Heart left ventricle (tissue), 16 donors: ENCODE results near the gene ZNF441. TPM values are rescaled to one million over a fixed set of nuclear protein-coding genes. Genes with fewer than 3 reads are reported as not detected.

Source experiments
- ATAC-seq, 4 donors: fragments of 200-7000 bp; cut with Tn5 transposase; one replicate each; pipeline ENCODE4 v1.9.1; 2020 to 2022; ENCODE audit warnings: moderate library complexity in 4 of 4, mild to moderate bottlenecking in 3 of 4, moderate number of reproducible peaks in 1 of 4
- DNase-seq, 5 donors: peaks; one replicate each; pipeline ENCODE4 v3.0.0-alpha.2; 2020
- H3K27ac ChIP-seq, 12 donors: fragments of 200-600 bp; sonication (generic) in 4 of 12; one replicate each; pipeline versions ENCODE4 v1.5.0 to v1.8.0; 2016 to 2022; ENCODE audit warnings: mild to moderate bottlenecking in 2 of 12
- H3K27me3 ChIP-seq, 9 donors: fragments of 200-600 bp; sonication (generic) in 2 of 9; one replicate each; pipeline versions ENCODE4 v1.5.1 to v1.8.0; 2016 to 2022; ENCODE audit warnings: mild to moderate bottlenecking in 3 of 9
- H3K36me3 ChIP-seq, 9 donors: fragments of 200-600 bp; sonication (generic) in 2 of 9; one replicate each; pipeline versions ENCODE4 v1.5.0 to v1.8.0; 2018 to 2022; ENCODE audit warnings: mild to moderate bottlenecking in 2 of 9
- H3K4me1 ChIP-seq, 12 donors: fragments of 200-600 bp; sonication (generic) in 4 of 12; one replicate each; pipeline versions ENCODE4 v1.5.0 to v1.8.0; 2016 to 2022; ENCODE audit warnings: mild to moderate bottlenecking in 3 of 12
- H3K4me3 ChIP-seq, 12 donors: fragments of 200-600 bp; sonication (generic) in 4 of 12; one replicate each; pipeline versions ENCODE4 v1.5.0 to v1.8.0; 2017 to 2022; ENCODE audit warnings: mild to moderate bottlenecking in 9 of 12, moderate library complexity in 4 of 12
- H3K9me3 ChIP-seq, 12 donors: fragments of 200-600 bp; sonication (generic) in 4 of 12; one replicate each; pipeline versions ENCODE4 v1.5.0 to v1.8.0; 2016 to 2022; ENCODE audit warnings: mild to moderate bottlenecking in 1 of 12
- POLR2A ChIP-seq, 2 donors: fragments of 450-650 bp; IDR thresholded peaks; one replicate each; pipeline ENCODE4 v1.6.1; 2017; ENCODE audit warnings: antibody characterized with exemption in 2 of 2, mild to moderate bottlenecking in 2 of 2, moderate library complexity in 2 of 2
- WGBS, 4 donors: extraction: QIAGEN DNeasy Blood & Tissue Kit in 2 of 4; methylation state at CpG; one replicate each; pipeline versions ENCODE4 v1.1.5 to v1.1.7; 2013 to 2018; 5-methylcytosine and 5-hydroxymethylcytosine counted together
- intact Hi-C, 10 donors: fragments of 100-400 bp; cut with DNase I; formaldehyde crosslinking; loops; one replicate each; pipeline versions ENCODE4 v1.11.1 to v1.14.2; 2022
- polyA plus RNA-seq, 2 donors: library from polyadenylated mRNA; stranded (reverse); fragments of 200-250 nt; gene quantifications; one replicate each; pipeline ENCODE4 v1.2.3, GENCODE V29; 2013
- total RNA-seq, 9 donors: library from RNA; depleted of rRNA in 2 of 9; stranded (reverse); fragments of >200 nt in 2 of 9; fragmentation: NEBNext Ultra II Directional in 3 of 9; extraction: Animal tissue kit (Norgen Biotek cat#: 25700) in 3 of 9; gene quantifications; one replicate each; pipeline versions ENCODE4 v1.1.0 to v1.2.4, GENCODE V29; 2016 to 2023
- TF ChIP-seq, protein P1 (sequence below), 12 donors: fragments of 200-600 bp; sonication (generic) in 4 of 12; IDR thresholded peaks; one replicate each; pipeline versions ENCODE4 v1.5.0 to v1.8.0; 2018 to 2022; ENCODE audit warnings: antibody characterized with exemption in 12 of 12, mild to moderate bottlenecking in 5 of 12
- donor health status: ischemic (EF 13 %, LVEDD 7.1; RV severe dilation, severe dysfunction).
- donor health status: healthy with polysubstance abuse.
- donor health status: DM: no; HTN: yes; CAD: no.
- donor health status: DM: no; HTN: no; CAD: no.
- donor health status: ischemic (EF 25% LVEDD 6.9; RV normal size, moderate dysfunction).
- donor health status: ischemic (EF 25% LVEDD 5.7; RV mildly dilated, moderate dysfunction).
- donor health status: healthy.
- donor health status: DM: yes; HTN: yes; CAD: no.
- donor health status: ischemic (EF 35%, LVEDD 5.7; RV mildly dilated, moderate dysfunction).
- donor health status: nonischemic (EF 11% LVEDD 7.7; RV severe dilation, severe dysfunction).
- donor health status: DM: yes; HTN: yes; CAD: no.
- donor health status: PGD.
- donor health status: ischemic (EF 29% LVEDD 5.4; RV normal size, mild dysfunction).
- donor health status: nonischemic (EF 23%, LVEDD 6.1; RV moderate dilation, normal function).

ZNF441 gene
- total and polyA plus RNA-seq, 11 donors, result 2.4 to 9.3 (median 3.7) TPM

GRCh38 chr19:11783767-11784166 lies 17.0 kb downstream of the ZNF441 start:
- intact Hi-C loops, result loop anchor here in 6 of 10 donors (2.0 to 10.0 kb wide), 4 partner anchors 89 to 111 kb away; no protein-coding TSS in a partner anchor
- ATAC-seq (no peak), DNase-seq (no peak)
- H3K4me1 ChIP-seq, result no peaks in the 10 kb centered on the region
- no peak for TF ChIP-seq POLR2A (IDR thresholded peaks at IDR 0.05)
- TF ChIP-seq, protein P1, sequence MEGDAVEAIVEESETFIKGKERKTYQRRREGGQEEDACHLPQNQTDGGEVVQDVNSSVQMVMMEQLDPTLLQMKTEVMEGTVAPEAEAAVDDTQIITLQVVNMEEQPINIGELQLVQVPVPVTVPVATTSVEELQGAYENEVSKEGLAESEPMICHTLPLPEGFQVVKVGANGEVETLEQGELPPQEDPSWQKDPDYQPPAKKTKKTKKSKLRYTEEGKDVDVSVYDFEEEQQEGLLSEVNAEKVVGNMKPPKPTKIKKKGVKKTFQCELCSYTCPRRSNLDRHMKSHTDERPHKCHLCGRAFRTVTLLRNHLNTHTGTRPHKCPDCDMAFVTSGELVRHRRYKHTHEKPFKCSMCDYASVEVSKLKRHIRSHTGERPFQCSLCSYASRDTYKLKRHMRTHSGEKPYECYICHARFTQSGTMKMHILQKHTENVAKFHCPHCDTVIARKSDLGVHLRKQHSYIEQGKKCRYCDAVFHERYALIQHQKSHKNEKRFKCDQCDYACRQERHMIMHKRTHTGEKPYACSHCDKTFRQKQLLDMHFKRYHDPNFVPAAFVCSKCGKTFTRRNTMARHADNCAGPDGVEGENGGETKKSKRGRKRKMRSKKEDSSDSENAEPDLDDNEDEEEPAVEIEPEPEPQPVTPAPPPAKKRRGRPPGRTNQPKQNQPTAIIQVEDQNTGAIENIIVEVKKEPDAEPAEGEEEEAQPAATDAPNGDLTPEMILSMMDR (IDR thresholded peaks at IDR 0.05), result no peak
- H3K27me3 ChIP-seq, result no peaks in the 10 kb centered on the region
- no peak overlapping the region for H3K4me3 ChIP-seq
- H3K36me3 ChIP-seq, result peaks cover 14 to 52% (median 36%) of the 10 kb centered on the region in 9 donors
- H3K9me3 ChIP-seq, result peaks cover 0 to 96% (median 59%) of the 10 kb centered on the region in 12 donors
- 87 to 100% (median 99%) methylated on average over 1 of the region's 1 CpG for WGBS, 4 donors
- no peak overlapping the region for H3K27ac ChIP-seq

DNA sequence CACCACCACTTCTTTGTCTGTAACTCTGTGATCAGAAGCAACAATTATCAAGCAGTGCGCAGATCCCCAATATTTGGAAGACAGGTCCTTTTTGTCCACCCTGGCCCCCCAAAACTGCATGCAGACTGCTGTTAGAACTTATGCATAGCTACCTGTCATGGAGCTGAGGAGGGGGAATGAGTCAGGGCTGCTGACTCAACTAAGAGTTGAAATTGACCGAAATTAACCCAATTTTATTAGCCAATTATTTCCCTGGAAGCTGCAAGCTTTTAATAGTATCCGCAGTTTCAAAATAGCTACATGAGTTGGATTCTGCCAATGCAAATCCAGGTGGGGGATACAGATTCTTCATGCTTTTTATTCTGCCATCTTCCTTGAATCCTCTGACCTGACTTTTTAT lies 17.6 kb downstream of the ZNF441 start:
- no peak for TF ChIP-seq POLR2A (IDR thresholded peaks at IDR 0.05)
- TF ChIP-seq, protein P1 (IDR thresholded peaks at IDR 0.05), result no peak
- intact Hi-C loops, result loop anchor here in 6 of 10 donors (2.0 to 10.0 kb wide), 4 partner anchors 90 to 112 kb away; no protein-coding TSS in a partner anchor
- 96 to 98% (median 98%) methylated on average over 3 of the region's 3 CpGs for WGBS, 4 donors
- H3K4me3 ChIP-seq, result no peak overlapping the region
- H3K27ac ChIP-seq, result no peak overlapping the region
- no peaks in the 10 kb centered on the region for H3K4me1 ChIP-seq
- H3K27me3 ChIP-seq, result no peaks in the 10 kb centered on the region
- peaks cover 0 to 97% (median 64%) of the 10 kb centered on the region in 12 donors for H3K9me3 ChIP-seq
- ATAC-seq (no peak), DNase-seq (no peak)
- peaks cover 14 to 46% (median 30%) of the 10 kb centered on the region in 9 donors for H3K36me3 ChIP-seq

DNA sequence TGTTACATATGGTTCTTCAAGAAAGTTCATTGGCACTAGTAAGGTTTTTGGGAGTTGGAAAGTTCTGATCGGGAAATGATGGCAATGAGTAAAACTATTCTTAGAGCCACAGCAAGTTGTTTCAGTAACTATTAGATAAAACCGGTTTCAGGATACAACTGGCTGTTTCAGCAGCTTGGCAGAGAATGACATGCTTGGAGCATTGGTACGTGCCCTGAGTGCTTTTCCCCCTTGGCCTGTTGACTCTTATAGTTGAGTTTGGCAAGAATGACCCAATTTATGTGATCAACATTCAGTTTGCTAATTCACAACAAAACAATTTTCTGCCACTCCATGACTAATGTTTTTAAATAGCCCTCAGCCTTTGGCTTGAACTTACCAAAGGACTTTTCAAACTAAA lies 20.7 kb downstream of the ZNF441 start:
- WGBS, 4 donors, result 53 to 80% (median 69%) methylated on average over 3 of the region's 3 CpGs
- Histone ChIP-seq H3K4me3 (no peak overlapping the region), H3K4me1 (no peaks in the 10 kb centered on the region), H3K27me3 (no peaks in the 10 kb centered on the region), H3K36me3 (peaks cover 0 to 14% (median under 1%) of the 10 kb centered on the region in 9 donors), H3K9me3 (peaks cover 0 to 84% (median 40%) of the 10 kb centered on the region in 12 donors), H3K27ac (no peak overlapping the region)
- intact Hi-C loops, result loop anchor here in 6 of 10 donors (5.0 to 10.0 kb wide), 3 partner anchors 93 to 115 kb away; no protein-coding TSS in a partner anchor
- DNase-seq (no peak), ATAC-seq (no peak)
- TF ChIP-seq, protein P1 (IDR thresholded peaks at IDR 0.05), result no peak
- no peak for TF ChIP-seq POLR2A (IDR thresholded peaks at IDR 0.05)

DNA sequence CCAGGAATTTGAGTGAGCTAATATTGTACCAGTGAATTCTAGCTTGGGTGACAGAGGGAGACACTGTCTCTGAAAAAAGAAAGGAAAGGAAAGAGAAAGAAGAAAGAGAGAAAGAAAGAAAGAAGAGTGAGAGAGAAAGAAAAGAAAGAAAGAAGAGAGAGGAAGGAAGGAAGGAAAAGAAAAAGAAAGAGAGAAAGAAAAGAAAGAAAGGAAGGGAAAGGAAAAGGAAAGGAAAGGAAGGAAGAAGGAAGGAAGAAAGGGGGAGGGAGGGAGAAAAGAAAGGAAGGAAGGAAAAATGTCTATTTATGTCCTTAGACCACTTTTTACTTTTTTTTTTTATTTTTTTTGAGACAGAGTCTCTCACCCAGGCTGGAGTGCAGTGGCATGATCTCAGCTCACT lies 26.1 kb downstream of the ZNF441 start:
- no peak for ATAC-seq
- no peak overlapping the region for H3K27ac ChIP-seq
- TF ChIP-seq, protein P1 (IDR thresholded peaks at IDR 0.05), result no peak
- no peak for TF ChIP-seq POLR2A (IDR thresholded peaks at IDR 0.05)
- no peaks in the 10 kb centered on the region for H3K27me3 ChIP-seq
- intact Hi-C loops, result loop anchor here in 5 of 10 donors (10.0 kb wide), 4 partner anchors 92 to 352 kb away; partner anchors contain the start of genes ZNF20 (in 2 of the 5), ZNF69 (in 1 of the 5) and ZNF878 (in 1 of the 5)
- no peaks in the 10 kb centered on the region for H3K36me3 ChIP-seq
- peaks cover 0 to 9% (median 8%) of the 10 kb centered on the region in 12 donors for H3K4me1 ChIP-seq
- H3K9me3 ChIP-seq, result peaks cover 0 to 34% (median 14%) of the 10 kb centered on the region in 12 donors
- no peak for DNase-seq
- H3K4me3 ChIP-seq, result no peak overlapping the region
